HepG2 (cell line): ENCODE measurements around the gene RRAS. TPM values are rescaled to one million over a fixed set of nuclear protein-coding genes. Genes with fewer than 3 reads are reported as not detected.
A peak's percentile ranks its signal among the peaks of the same experiment; 100 is the strongest.

Source experiments
- ARID4A ChIP-seq: sonication (generic); formaldehyde crosslinking; IDR thresholded peaks from 2 replicates; pipeline ENCODE4 v1.5.0; 2020; ENCODE audit warnings: mild to moderate bottlenecking, missing genetic modification reagents, borderline replicate concordance
- ATF6 ChIP-seq: sonication (generic); formaldehyde crosslinking; conservative IDR thresholded peaks from 2 replicates; pipeline ENCODE4 v1.4.0; 2020; ENCODE audit warnings: missing genetic modification reagents
- ESRRA ChIP-seq: sonication (generic); formaldehyde crosslinking; IDR thresholded peaks from 2 replicates; pipeline ENCODE4 v1.5.1; 2020; ENCODE audit warnings: mild to moderate bottlenecking, low read depth, missing genetic modification reagents
- KLF12 ChIP-seq: sonication (generic); formaldehyde crosslinking; IDR thresholded peaks from 2 replicates; pipeline ENCODE4 v1.4.0; 2020; ENCODE audit warnings: missing genetic modification reagents, borderline replicate concordance
- MXD4 ChIP-seq: IDR thresholded peaks from 2 replicates; pipeline ENCODE4 v1.6.1; 2016; ENCODE audit warnings: mild to moderate bottlenecking, missing biosample characterization, missing genetic modification reagents
- PITX1 ChIP-seq: sonication (generic); formaldehyde crosslinking; IDR thresholded peaks from 2 replicates; pipeline ENCODE4 v1.5.1; 2020; ENCODE audit warnings: mild to moderate bottlenecking, missing genetic modification reagents
- SMC3 ChIP-seq: IDR thresholded peaks from 2 replicates; pipeline ENCODE4 v1.6.1; 2011; ENCODE audit warnings: low read length, improper control_type of control experiment
- TBX3 ChIP-seq: fragments of 450-650 bp; IDR thresholded peaks from 2 replicates; pipeline ENCODE4 v1.6.1; 2017; ENCODE audit warnings: antibody characterized with exemption, mild to moderate bottlenecking, inconsistent platforms, borderline replicate concordance
- ZBTB4 ChIP-seq: sonication (generic); formaldehyde crosslinking; IDR thresholded peaks from 2 replicates; pipeline ENCODE4 v1.4.0; 2020; ENCODE audit warnings: missing genetic modification reagents, mild to moderate bottlenecking, borderline replicate concordance
- ZNF207 ChIP-seq: fragments of 450-650 bp; IDR thresholded peaks from 2 replicates; pipeline ENCODE4 v1.6.1; 2016; ENCODE audit warnings: antibody characterized with exemption, borderline replicate concordance
- ZNF33B ChIP-seq: sonication (generic); formaldehyde crosslinking; IDR thresholded peaks from 2 replicates; pipeline ENCODE4 v1.5.1; 2020; ENCODE audit warnings: mild to moderate bottlenecking, missing genetic modification reagents
- ZNF563 ChIP-seq: sonication (generic); formaldehyde crosslinking; IDR thresholded peaks from 2 replicates; pipeline ENCODE4 v1.8.0; 2022; ENCODE audit warnings: mild to moderate bottlenecking, moderate library complexity, missing genetic modification reagents
- ZNF572 ChIP-seq: sonication (generic); formaldehyde crosslinking; IDR thresholded peaks from 2 replicates; pipeline ENCODE4 v1.5.1; 2020; ENCODE audit warnings: mild to moderate bottlenecking, missing genetic modification reagents
- ZNF674 ChIP-seq: sonication (generic); formaldehyde crosslinking; IDR thresholded peaks from 2 replicates; pipeline ENCODE4 v1.5.0; 2020; ENCODE audit warnings: low read depth, mild to moderate bottlenecking, missing genetic modification reagents
- ZNF776 ChIP-seq: sonication (generic); formaldehyde crosslinking; IDR thresholded peaks from 2 replicates; pipeline ENCODE4 v1.4.0; 2020; ENCODE audit warnings: mild to moderate bottlenecking, missing genetic modification reagents
- ZSCAN29 ChIP-seq: sonication (generic); formaldehyde crosslinking; conservative IDR thresholded peaks from 2 replicates; pipeline ENCODE4 v1.4.0; 2020; ENCODE audit warnings: mild to moderate bottlenecking, missing genetic modification reagents
- polyA plus RNA-seq, 8 experiments: library from polyadenylated mRNA; depleted of rRNA in 3 of 8; stranded (reverse) in 7 of 8; unstranded in 1 of 8; fragments of >200 nt; fragmentation: Illumina TruSeq in 4 of 8; extraction: Trizol in 4 of 8; gene quantifications; 2 replicates each; pipeline versions ENCODE4 v1.2.1 to v1.2.3, GENCODE V29; 2011 to 2016; ENCODE audit warnings: low read depth in 4 of 8, missing spikeins in 1 of 8, mixed read lengths in 1 of 8; ENCODE audit not compliant: insufficient read depth in 1 of 8
- total RNA-seq, 5 experiments: library from RNA; depleted of rRNA; stranded (reverse); fragments of >200 nt; fragmentation: Illumina TruSeq; extraction: Trizol; gene quantifications; 2 replicates each; pipeline ENCODE4 v1.2.3, GENCODE V29; 2016; ENCODE audit warnings: low read depth in 1 of 5
- TF ChIP-seq, protein P1 (sequence below): sonication (generic); formaldehyde crosslinking; IDR thresholded peaks from 2 replicates; pipeline ENCODE4 v1.9.0; 2021; ENCODE audit warnings: missing genetic modification reagents, mild to moderate bottlenecking, borderline replicate concordance

The RRAS gene
- total and polyA plus RNA-seq, 2 of the 13 experiments (the other 11 are each of a cell fraction or from before 2014, with no cell fraction given), result 1.5 to 12.0 TPM

- TF ChIP-seq, protein P1, sequence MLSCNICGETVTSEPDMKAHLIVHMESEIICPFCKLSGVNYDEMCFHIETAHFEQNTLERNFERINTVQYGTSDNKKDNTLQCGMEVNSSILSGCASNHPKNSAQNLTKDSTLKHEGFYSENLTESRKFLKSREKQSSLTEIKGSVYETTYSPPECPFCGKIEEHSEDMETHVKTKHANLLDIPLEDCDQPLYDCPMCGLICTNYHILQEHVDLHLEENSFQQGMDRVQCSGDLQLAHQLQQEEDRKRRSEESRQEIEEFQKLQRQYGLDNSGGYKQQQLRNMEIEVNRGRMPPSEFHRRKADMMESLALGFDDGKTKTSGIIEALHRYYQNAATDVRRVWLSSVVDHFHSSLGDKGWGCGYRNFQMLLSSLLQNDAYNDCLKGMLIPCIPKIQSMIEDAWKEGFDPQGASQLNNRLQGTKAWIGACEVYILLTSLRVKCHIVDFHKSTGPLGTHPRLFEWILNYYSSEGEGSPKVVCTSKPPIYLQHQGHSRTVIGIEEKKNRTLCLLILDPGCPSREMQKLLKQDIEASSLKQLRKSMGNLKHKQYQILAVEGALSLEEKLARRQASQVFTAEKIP (CRISPR knock-in tag), result no peak
- TF ChIP-seq TBX3 (no peak), ZNF776 (CRISPR knock-in tag) (no peak), ZNF207 (no peak), KLF12 (no peak), ESRRA (no peak), ZNF33B (no peak), ZNF563 (no peak), ZBTB4 (CRISPR knock-in tag) (no peak), MXD4 (0 out of 2 replicates have a peak, but pooled peaks have one; percentile 36), ZNF674 (CRISPR knock-in tag) (no peak), PITX1 (CRISPR knock-in tag) (no peak; the same call in 1 of the 2 replicates), ZSCAN29 (no peak), SMC3 (no peak), ARID4A (CRISPR knock-in tag) (peak; percentile 53; the same call in 1 of the 2 replicates), ATF6 (CRISPR knock-in tag) (no peak), ZNF572 (CRISPR knock-in tag) (no peak)
These were observed 40.7 kb upstream of the RRAS start (continued) for GRCh38 chr19:49680421-49681351.
